ENCODE results near the gene FAM163B.

FAM163B gene

GRCh38 chr9:133597316-133597957, 11.8 kb downstream of the FAM163B start:
- DNase-seq, result no peak

GRCh38 chr9:133595910-133596309, 13.3 kb downstream of the FAM163B start:
- no peak for DNase-seq

GRCh38 chr9:133594310-133594709, 14.9 kb downstream of the FAM163B start:
- DNase-seq, result no peak

GRCh38 chr9:133593587-133594253, 15.5 kb downstream of the FAM163B start:
- DNase-seq, result no peak

GRCh38 chr9:133592731-133593409, 16.3 kb downstream of the FAM163B start:
- no peak for DNase-seq

GRCh38 chr9:133591985-133592384, 17.2 kb downstream of the FAM163B start:
- DNase-seq, result no peak

GRCh38 chr9:133591116-133591910, 17.9 kb downstream of the FAM163B start:
- no peak for DNase-seq

GRCh38 chr9:133590231-133590855, 18.8 kb downstream of the FAM163B start:
- DNase-seq, result no peak

- DNase-seq, result peak; percentile 39
These were observed 19.5 kb downstream of the FAM163B start for GRCh38 chr9:133589454-133590227.

GRCh38 chr9:133587466-133587865, 21.7 kb downstream of the FAM163B start:
- DNase-seq, result no peak

GRCh38 chr9:133587051-133587450, 22.1 kb downstream of the FAM163B start:
- DNase-seq, result no peak

GRCh38 chr9:133585481-133586351, 23.5 kb downstream of the FAM163B start:
- DNase-seq, result no peak

- no peak for DNase-seq
These were observed 24.4 kb downstream of the FAM163B start for GRCh38 chr9:133584559-133585476.

- DNase-seq, result no peak
These were observed 25.0 kb downstream of the FAM163B start for GRCh38 chr9:133584167-133584558.

GRCh38 chr9:133583586-133583985, 25.6 kb downstream of the FAM163B start:
- no peak for DNase-seq

GRCh38 chr9:133583111-133583510, 26.1 kb downstream of the FAM163B start:
- no peak for DNase-seq

- DNase-seq, result no peak
These were observed 26.6 kb downstream of the FAM163B start for GRCh38 chr9:133582501-133583045.

GRCh38 chr9:133581513-133582343, 27.5 kb downstream of the FAM163B start:
- no peak for DNase-seq

- no peak for DNase-seq
These were observed 28.2 kb downstream of the FAM163B start for GRCh38 chr9:133581011-133581410.
